Lower leg skin (tissue), 4 donors: ENCODE measurements around the gene ASXL1. TPM values are rescaled to one million over a fixed set of nuclear protein-coding genes. Genes with fewer than 3 reads are reported as not detected.

ENCODE experiments used
- DNase-seq, 2 donors: peaks; one replicate each; pipeline ENCODE4 v3.0.0-alpha.2; 2019; ENCODE audit warnings: low spot score in 2 of 2
- H3K4me3 ChIP-seq: fragments of 200-600 bp; sonication (generic); 2 replicates; pipeline ENCODE4 v1.5.1; 2017; ENCODE audit warnings: mild to moderate bottlenecking, low read depth; ENCODE audit not compliant: poor library complexity, severe bottlenecking
- CTCF ChIP-seq, 3 donors: fragments of 450-650 bp; IDR thresholded peaks; one replicate each; pipeline ENCODE4 v1.5.1; 2016; ENCODE audit warnings: antibody characterized with exemption in 3 of 3, mild to moderate bottlenecking in 3 of 3, moderate library complexity in 2 of 3
- POLR2A ChIP-seq, 2 donors: fragments of 450-650 bp; IDR thresholded peaks; one replicate each; pipeline ENCODE4 v1.6.1; 2016 to 2017; ENCODE audit warnings: antibody characterized with exemption in 2 of 2, mild to moderate bottlenecking in 1 of 2, moderate library complexity in 1 of 2
- WGBS, 2 donors: methylation state at CpG; one replicate each; pipeline ENCODE4 v1.1.5; 2018; 5-methylcytosine and 5-hydroxymethylcytosine counted together
- intact Hi-C: fragments of 100-400 bp; cut with DNase I; formaldehyde crosslinking; loops from one replicate; pipeline ENCODE4 v1.15.0; 2023; ENCODE audit warnings: low total_unique reads
- total RNA-seq, 4 donors: library from RNA; depleted of rRNA; stranded (reverse); fragments of >200 nt; gene quantifications; one replicate each; pipeline ENCODE4 v1.1.0, GENCODE V29; 2016

ASXL1 gene
- total RNA-seq, 4 donors from 2014 or later = 29.1 to 84.8 (median 32.6) TPM

- no peak for TF ChIP-seq POLR2A (IDR thresholded peaks at IDR 0.05)
- no peak for TF ChIP-seq CTCF (IDR thresholded peaks at IDR 0.05)
- no peak overlapping the region for H3K4me3 ChIP-seq
- peak in 1 of 2 donors; percentile 83 for DNase-seq
- WGBS, 2 donors = 88 to 92% methylated on average over 18 to 19 of the region's 19 CpGs
- intact Hi-C loops = no loop called here
Measured at GRCh38 chr20:32434434-32434833, 76.3 kb downstream of the ASXL1 start.

- intact Hi-C loops = no loop called here
- WGBS, 2 donors = 95 to 96% methylated on average over 10 to 12 of the region's 12 CpGs
Measured at GRCh38 chr20:32435449-32436107, 77.4 kb downstream of the ASXL1 start.

GRCh38 chr20:32436142-32436861 is 78.2 kb downstream of the ASXL1 start:
- no peak for TF ChIP-seq CTCF (IDR thresholded peaks at IDR 0.05)
- no peak for TF ChIP-seq POLR2A (IDR thresholded peaks at IDR 0.05)
- peak in 1 of 2 donors; percentile 56 for DNase-seq
- intact Hi-C loops = no loop called here
- WGBS, 2 donors = 96% methylated on average over 11 of the region's 11 CpGs
- H3K4me3 ChIP-seq = no peak overlapping the region

More at GRCh38 chr20:32435449-32436107, 77.4 kb downstream of the ASXL1 start:
- no peak overlapping the region for H3K4me3 ChIP-seq
- no peak for TF ChIP-seq POLR2A (IDR thresholded peaks at IDR 0.05)
- TF ChIP-seq CTCF (IDR thresholded peaks at IDR 0.05) = no peak
- DNase-seq = peak in 1 of 2 donors; percentile 58

GRCh38 chr20:32436968-32437367 is 78.8 kb downstream of the ASXL1 start:
- DNase-seq = peak in 1 of 2 donors; percentile 56
- TF ChIP-seq POLR2A (IDR thresholded peaks at IDR 0.05) (no peak), CTCF (IDR thresholded peaks at IDR 0.05) (no peak)
- 96 to 97% methylated on average over 7 of the region's 7 CpGs for WGBS, 2 donors
- intact Hi-C loops = no loop called here
- H3K4me3 ChIP-seq = no peak overlapping the region

GRCh38 chr20:32437391-32438074 is 79.4 kb downstream of the ASXL1 start:
- no peak for TF ChIP-seq CTCF (IDR thresholded peaks at IDR 0.05)
- TF ChIP-seq POLR2A (IDR thresholded peaks at IDR 0.05) = no peak
- intact Hi-C loops = no loop called here
- H3K4me3 ChIP-seq = no peak overlapping the region
- WGBS, 2 donors = 82 to 92% methylated on average over 5 of the region's 5 CpGs
- DNase-seq = peak in 1 of 2 donors; percentile 52
